ENCODE measurements around the gene M6PR. TPM values are rescaled to one million over a fixed set of nuclear protein-coding genes. Genes with fewer than 3 reads are reported as not detected.

The M6PR gene
- total and polyA plus RNA-seq, 10 of the 15 experiments (the other 5 are each of a cell fraction or from before 2014, with no cell fraction given) = 65.4 to 209 (median 139) TPM

- DNase-seq (ENCODE audit: low read depth, low spot score) (no peak), FAIRE-seq (no peak), ATAC-seq (no peak; the same call in 2 of the 3 replicates)
- Histone ChIP-seq H2AFZ (ENCODE audit: control insufficient read depth, low read depth, low read length) (peak overlapping the region; percentile 91), H3K4me3 (peak overlapping the region; percentile 86), H3K27me3 (replicated peaks in 1 of 2; ENCODE audit: control insufficient read depth in 2 of 2, insufficient read depth in 2 of 2, low read length in 1 of 2) (no peaks in the 10 kb centered on the region), H3K9ac (ENCODE audit: control insufficient read depth, insufficient read depth, low read length) (peak overlapping the region; percentile 74), H3K4me1 (ENCODE audit: control insufficient read depth, insufficient read depth, low read length) (peaks cover 10% of the 10 kb centered on the region; the same call in 1 of the 2 replicates), H3K4me2 (ENCODE audit: control insufficient read depth, insufficient read depth) (peak overlapping the region; percentile 86), H3K36me3 (ENCODE audit: control insufficient read depth in 2 of 2, insufficient read depth in 2 of 2, low read length in 1 of 2) (peaks cover 1 to 3% of the 10 kb centered on the region in 2 experiments; a peak in 2 of 4 replicates), H3K9me3 (replicated peaks; ENCODE audit: control insufficient read depth, insufficient read depth, low read length) (no peaks in the 10 kb centered on the region; the same call in 2 of the 3 replicates), H3K27ac (ENCODE audit: control insufficient read depth, insufficient read depth) (peak overlapping the region; percentile 94), H4K20me1 (ENCODE audit: control insufficient read depth, insufficient read depth) (no peaks in the 10 kb centered on the region), H3K79me2 (ENCODE audit: control insufficient read depth, insufficient read depth, low read length) (peaks cover 38% of the 10 kb centered on the region)
- intact Hi-C loops (cut with micrococcal nuclease; ENCODE audit: unreplicated experiment) (loop anchor here (1.0 to 5.0 kb wide), 3 partner anchors 47 to 268 kb away; no protein-coding TSS in a partner anchor), in situ Hi-C loops (cut with MboI) (loop anchor here (5.0 kb wide), 1 partner anchor 92 kb away; no protein-coding TSS in a partner anchor)
- WGBS (ENCODE audit: insufficient coverage, insufficient replicate concordance, low lambda C conversion rate, missing lambda C conversion rate) = under 1% methylated on average over 7 of the region's 7 CpGs
- ChIA-PET POLR2A (interaction anchor here (0.8 to 2.4 kb wide), 6 partner anchors 10 to 305 kb away, joined by 3 to 8 read pairs (median 4); no protein-coding TSS in a partner anchor), RAD21 (ENCODE audit: unreplicated experiment) (interaction anchor here (1.0 to 3.3 kb wide), 6 partner anchors 36 to 406 kb away, joined by 3 to 23 read pairs (median 8); partner anchors contain the start of gene PHC1), CTCF (interaction anchor here (0.7 to 3.9 kb wide), 13 partner anchors 8 to 293 kb away, joined by 3 to 30 read pairs (median 5); partner anchors contain the start of gene PHC1), SMC1A (ENCODE audit: uncharacterized antibody, unreplicated experiment) (interaction anchor here (0.6 to 3.8 kb wide), 6 partner anchors 36 to 92 kb away, joined by 3 to 36 read pairs (median 3); partner anchors contain the start of gene PHC1)
- TF ChIP-seq CREB1 (IDR thresholded peaks at IDR 0.05; ENCODE audit: low read depth) = no peak
- TF ChIP-seq YY1 (IDR thresholded peaks at IDR 0.05; ENCODE audit: low read depth, low read length) = no peak
- no peak for TF ChIP-seq SMC3 (IDR thresholded peaks at IDR 0.05; ENCODE audit: borderline replicate concordance, low read length)
- TF ChIP-seq TARDBP (IDR thresholded peaks at IDR 0.05; ENCODE audit: borderline replicate concordance) = 0 out of 2 replicates have a peak, but pooled peaks have one; percentile 0
- no peak for TF ChIP-seq ZNF384 (IDR thresholded peaks at IDR 0.05; ENCODE audit: borderline replicate concordance, low read depth, low read length)
- peak; percentile 68 for TF ChIP-seq MYC (IDR thresholded peaks at IDR 0.05; ENCODE audit: insufficient read depth, insufficient read length, insufficient replicate concordance, low read length, severe bottlenecking)
- TF ChIP-seq CBX5 (IDR thresholded peaks at IDR 0.05; ENCODE audit: low read depth) = no peak
- BruUV-seq (replicated peaks) = TSS peak; percentile 85
These were observed 729 bp upstream of the M6PR start for GRCh38 chr12:8950221-8950527.

All from GM12878 (cell line).